Measurements from ENCODE around the gene GNPTAB.

The GNPTAB gene

DNA sequence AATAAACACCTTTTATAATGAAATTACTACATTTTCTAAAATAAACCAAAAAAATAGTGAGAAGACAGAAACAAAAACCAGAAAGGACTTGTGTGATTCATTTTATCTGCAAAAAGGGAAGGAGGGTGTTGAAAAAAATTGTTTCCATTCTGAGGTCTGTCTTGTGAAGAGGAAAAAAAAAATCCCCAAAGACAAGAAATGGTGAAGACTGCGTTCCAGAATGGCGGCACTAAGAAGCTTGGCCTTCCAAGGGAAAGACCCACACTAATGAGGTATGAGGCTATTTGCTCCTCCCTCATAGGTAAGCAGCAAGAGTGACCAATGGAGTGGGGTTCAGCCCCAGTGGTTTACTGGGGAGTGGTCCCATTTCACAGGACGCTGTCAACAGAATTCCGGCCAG is 35.0 kb downstream of the GNPTAB start:
- no peak for DNase-seq
- Histone ChIP-seq H3K4me1 (ENCODE audit: control insufficient read depth, low read depth, low read length) (peaks cover 2% of the 10 kb centered on the region), H3K4me3 (ENCODE audit: low read length) (no peak overlapping the region), H3K56ac (ENCODE audit: low read length) (no peak overlapping the region), H2AK5ac (ENCODE audit: low read length) (no peak overlapping the region), H2BK15ac (replicated peaks; ENCODE audit: low read depth) (no peak overlapping the region), H2BK5ac (ENCODE audit: low read length) (no peak overlapping the region), H4K5ac (ENCODE audit: low read length) (no peak overlapping the region), H3K79me2 (ENCODE audit: control insufficient read depth, insufficient read depth, low read length) (no peaks in the 10 kb centered on the region), H3K36me3 (ENCODE audit: control insufficient read depth, insufficient read depth, low read length) (no peaks in the 10 kb centered on the region), H3K4me2 (ENCODE audit: low read length) (no peak overlapping the region), H3K79me1 (ENCODE audit: low read length) (no peaks in the 10 kb centered on the region), H3K18ac (ENCODE audit: low read length) (no peak overlapping the region), H3K27me3 (ENCODE audit: insufficient read depth, low read length, poor library complexity) (no peaks in the 10 kb centered on the region), H3K9ac (ENCODE audit: low read length) (no peak overlapping the region), H3K23ac (ENCODE audit: low read length) (no peak overlapping the region), H4K8ac (ENCODE audit: low read depth, low read length) (no peak overlapping the region), H3K4ac (ENCODE audit: low read depth, low read length) (no peak overlapping the region), H2BK120ac (ENCODE audit: low read depth, low read length) (no peak overlapping the region), H3K27ac (ENCODE audit: low read depth, low read length) (no peak overlapping the region)
- WGBS (ENCODE audit: extremely low coverage, insufficient coverage, low lambda C conversion rate): no CpG with 5 or more reads among the region's 4 CpGs

GRCh38 chr12:101795013-101795412 is 35.7 kb downstream of the GNPTAB start:
- Histone ChIP-seq H2BK5ac (ENCODE audit: low read length) (no peak overlapping the region), H3K4ac (ENCODE audit: low read depth, low read length) (no peak overlapping the region), H4K8ac (ENCODE audit: low read depth, low read length) (no peak overlapping the region), H4K5ac (ENCODE audit: low read length) (no peak overlapping the region), H3K23ac (ENCODE audit: low read length) (no peak overlapping the region), H3K9ac (ENCODE audit: low read length) (no peak overlapping the region), H3K27ac (ENCODE audit: low read depth, low read length) (no peak overlapping the region), H3K79me1 (ENCODE audit: low read length) (no peaks in the 10 kb centered on the region), H3K56ac (ENCODE audit: low read length) (no peak overlapping the region), H3K4me3 (ENCODE audit: low read length) (no peak overlapping the region), H3K4me2 (ENCODE audit: low read length) (no peak overlapping the region), H3K4me1 (ENCODE audit: control insufficient read depth, low read depth, low read length) (peaks cover 2% of the 10 kb centered on the region), H3K18ac (ENCODE audit: low read length) (no peak overlapping the region), H2BK15ac (replicated peaks; ENCODE audit: low read depth) (no peak overlapping the region), H3K27me3 (ENCODE audit: insufficient read depth, low read length, poor library complexity) (no peaks in the 10 kb centered on the region), H3K79me2 (ENCODE audit: control insufficient read depth, insufficient read depth, low read length) (no peaks in the 10 kb centered on the region), H2AK5ac (ENCODE audit: low read length) (no peak overlapping the region), H3K36me3 (ENCODE audit: control insufficient read depth, insufficient read depth, low read length) (no peaks in the 10 kb centered on the region), H2BK120ac (ENCODE audit: low read depth, low read length) (no peak overlapping the region)
- WGBS (ENCODE audit: extremely low coverage, insufficient coverage, low lambda C conversion rate): no CpG with 5 or more reads among the region's 1 CpG
- DNase-seq: no peak

DNA sequence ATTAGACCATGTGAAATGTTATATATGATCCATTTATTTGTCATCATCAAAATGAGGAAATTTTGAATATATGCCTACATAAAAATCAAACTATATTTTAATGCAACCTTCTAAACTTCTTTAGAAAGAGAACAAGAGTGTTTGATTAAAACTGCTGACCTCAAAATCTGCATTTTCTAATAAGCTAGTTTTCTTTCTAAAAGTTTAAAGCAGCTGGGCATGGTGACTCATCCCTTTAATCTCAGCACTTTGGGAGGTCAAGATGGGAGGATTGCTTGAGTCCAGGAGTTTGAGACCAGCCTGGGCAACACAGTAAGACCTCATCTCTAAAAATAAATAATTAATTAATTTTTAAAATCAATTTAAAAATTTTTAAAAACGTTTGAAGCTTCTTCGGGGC is 36.2 kb downstream of the GNPTAB start:
- Histone ChIP-seq H2BK5ac (ENCODE audit: low read length) (no peak overlapping the region), H3K27me3 (ENCODE audit: insufficient read depth, low read length, poor library complexity) (no peaks in the 10 kb centered on the region), H3K4ac (ENCODE audit: low read depth, low read length) (no peak overlapping the region), H3K36me3 (ENCODE audit: control insufficient read depth, insufficient read depth, low read length) (no peaks in the 10 kb centered on the region), H3K23ac (ENCODE audit: low read length) (no peak overlapping the region), H2AK5ac (ENCODE audit: low read length) (no peak overlapping the region), H3K4me1 (ENCODE audit: control insufficient read depth, low read depth, low read length) (peaks cover 2% of the 10 kb centered on the region), H3K79me1 (ENCODE audit: low read length) (no peaks in the 10 kb centered on the region), H3K27ac (ENCODE audit: low read depth, low read length) (no peak overlapping the region), H3K18ac (ENCODE audit: low read length) (no peak overlapping the region), H3K4me3 (ENCODE audit: low read length) (no peak overlapping the region), H3K56ac (ENCODE audit: low read length) (no peak overlapping the region), H2BK120ac (ENCODE audit: low read depth, low read length) (no peak overlapping the region), H3K4me2 (ENCODE audit: low read length) (no peak overlapping the region), H3K9ac (ENCODE audit: low read length) (no peak overlapping the region), H2BK15ac (replicated peaks; ENCODE audit: low read depth) (no peak overlapping the region), H4K5ac (ENCODE audit: low read length) (no peak overlapping the region), H4K8ac (ENCODE audit: low read depth, low read length) (no peak overlapping the region), H3K79me2 (ENCODE audit: control insufficient read depth, insufficient read depth, low read length) (no peaks in the 10 kb centered on the region)
- WGBS (ENCODE audit: extremely low coverage, insufficient coverage, low lambda C conversion rate): no CpG with 5 or more reads among the region's 2 CpGs
- no peak for DNase-seq

DNA sequence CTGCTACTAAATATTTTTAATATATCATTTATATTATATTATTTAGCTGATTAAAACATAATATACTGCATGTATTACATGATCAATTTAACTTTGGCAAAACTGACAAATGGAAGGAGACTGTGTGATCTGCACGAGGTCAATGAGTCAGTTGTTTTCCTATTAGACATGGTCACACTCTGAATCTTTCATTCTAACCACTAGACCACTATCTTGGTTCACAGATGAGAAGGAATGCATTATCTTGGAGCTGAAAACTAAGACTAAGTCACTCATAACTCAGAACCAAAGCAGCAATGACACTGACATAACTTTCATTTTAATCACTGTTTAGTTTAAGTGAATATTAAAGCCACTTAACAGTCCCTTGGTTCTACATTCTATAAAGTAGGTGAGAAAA is 37.4 kb downstream of the GNPTAB start:
- H3K23ac ChIP-seq (ENCODE audit: low read length): no peak overlapping the region
- peaks cover 2% of the 10 kb centered on the region for H3K4me1 ChIP-seq (ENCODE audit: control insufficient read depth, low read depth, low read length)
- H3K4me3 ChIP-seq (ENCODE audit: low read length): no peak overlapping the region
- H3K27ac ChIP-seq (ENCODE audit: low read depth, low read length): no peak overlapping the region
- no peak overlapping the region for H3K18ac ChIP-seq (ENCODE audit: low read length)
- H3K9ac ChIP-seq (ENCODE audit: low read length): no peak overlapping the region
- H3K56ac ChIP-seq (ENCODE audit: low read length): no peak overlapping the region
- no peak overlapping the region for H2BK120ac ChIP-seq (ENCODE audit: low read depth, low read length)
- no peak overlapping the region for H3K4ac ChIP-seq (ENCODE audit: low read depth, low read length)
- no peak for DNase-seq
- WGBS (ENCODE audit: extremely low coverage, insufficient coverage, low lambda C conversion rate): no CpG with 5 or more reads among the region's 1 CpG
- no peaks in the 10 kb centered on the region for H3K27me3 ChIP-seq (ENCODE audit: insufficient read depth, low read length, poor library complexity)
- H2BK5ac ChIP-seq (ENCODE audit: low read length): no peak overlapping the region
- no peaks in the 10 kb centered on the region for H3K79me2 ChIP-seq (ENCODE audit: control insufficient read depth, insufficient read depth, low read length)
- H3K4me2 ChIP-seq (ENCODE audit: low read length): no peak overlapping the region
- no peak overlapping the region for H4K8ac ChIP-seq (ENCODE audit: low read depth, low read length)
- H2BK15ac ChIP-seq (replicated peaks; ENCODE audit: low read depth): no peak overlapping the region
- H4K5ac ChIP-seq (ENCODE audit: low read length): no peak overlapping the region
- H3K79me1 ChIP-seq (ENCODE audit: low read length): no peaks in the 10 kb centered on the region
- H3K36me3 ChIP-seq (ENCODE audit: control insufficient read depth, insufficient read depth, low read length): no peaks in the 10 kb centered on the region
- no peak overlapping the region for H2AK5ac ChIP-seq (ENCODE audit: low read length)

- Histone ChIP-seq H2BK15ac (replicated peaks; ENCODE audit: low read depth) (no peak overlapping the region), H3K4me2 (ENCODE audit: low read length) (no peak overlapping the region), H3K56ac (ENCODE audit: low read length) (no peak overlapping the region), H3K79me1 (ENCODE audit: low read length) (no peaks in the 10 kb centered on the region), H4K8ac (ENCODE audit: low read depth, low read length) (no peak overlapping the region), H3K27ac (ENCODE audit: low read depth, low read length) (no peak overlapping the region), H2BK120ac (ENCODE audit: low read depth, low read length) (no peak overlapping the region), H3K79me2 (ENCODE audit: control insufficient read depth, insufficient read depth, low read length) (no peaks in the 10 kb centered on the region), H3K23ac (ENCODE audit: low read length) (no peak overlapping the region), H3K4ac (ENCODE audit: low read depth, low read length) (no peak overlapping the region), H3K9ac (ENCODE audit: low read length) (no peak overlapping the region), H2AK5ac (ENCODE audit: low read length) (no peak overlapping the region), H3K36me3 (ENCODE audit: control insufficient read depth, insufficient read depth, low read length) (no peaks in the 10 kb centered on the region), H3K4me1 (ENCODE audit: control insufficient read depth, low read depth, low read length) (peaks cover 2% of the 10 kb centered on the region), H4K5ac (ENCODE audit: low read length) (no peak overlapping the region), H3K27me3 (ENCODE audit: insufficient read depth, low read length, poor library complexity) (no peaks in the 10 kb centered on the region), H3K4me3 (ENCODE audit: low read length) (no peak overlapping the region), H3K18ac (ENCODE audit: low read length) (no peak overlapping the region), H2BK5ac (ENCODE audit: low read length) (no peak overlapping the region)
- WGBS (ENCODE audit: extremely low coverage, insufficient coverage, low lambda C conversion rate): no CpG with 5 or more reads among the region's 6 CpGs
- DNase-seq: peak; percentile 70
Observed at GRCh38 chr12:101792046-101792931, 38.5 kb downstream of the GNPTAB start.

- Histone ChIP-seq H3K27ac (ENCODE audit: low read depth, low read length) (no peak overlapping the region), H3K18ac (ENCODE audit: low read length) (no peak overlapping the region), H3K4ac (ENCODE audit: low read depth, low read length) (no peak overlapping the region), H3K56ac (ENCODE audit: low read length) (no peak overlapping the region), H3K27me3 (ENCODE audit: insufficient read depth, low read length, poor library complexity) (no peaks in the 10 kb centered on the region), H3K79me2 (ENCODE audit: control insufficient read depth, insufficient read depth, low read length) (no peaks in the 10 kb centered on the region), H3K79me1 (ENCODE audit: low read length) (no peaks in the 10 kb centered on the region), H2BK120ac (ENCODE audit: low read depth, low read length) (no peak overlapping the region), H3K9ac (ENCODE audit: low read length) (no peak overlapping the region), H3K23ac (ENCODE audit: low read length) (no peak overlapping the region), H4K5ac (ENCODE audit: low read length) (no peak overlapping the region), H2AK5ac (ENCODE audit: low read length) (no peak overlapping the region), H3K4me2 (ENCODE audit: low read length) (no peak overlapping the region), H2BK5ac (ENCODE audit: low read length) (no peak overlapping the region), H3K4me3 (ENCODE audit: low read length) (no peak overlapping the region), H2BK15ac (replicated peaks; ENCODE audit: low read depth) (no peak overlapping the region), H3K36me3 (ENCODE audit: control insufficient read depth, insufficient read depth, low read length) (no peaks in the 10 kb centered on the region), H3K4me1 (ENCODE audit: control insufficient read depth, low read depth, low read length) (peaks cover 2% of the 10 kb centered on the region), H4K8ac (ENCODE audit: low read depth, low read length) (no peak overlapping the region)
- no CpG with 5 or more reads among the region's 4 CpGs for WGBS (ENCODE audit: extremely low coverage, insufficient coverage, low lambda C conversion rate)
- no peak for DNase-seq
Observed at GRCh38 chr12:101789171-101789570, 41.6 kb downstream of the GNPTAB start.
